ENCODE measurements around the gene OGFR.

The OGFR gene

GRCh38 chr20:62784497-62784896 lies 20.1 kb upstream of the OGFR start:
- DNase-seq: no peak

- no peak for DNase-seq
Measured at GRCh38 chr20:62785393-62785792, 19.2 kb upstream of the OGFR start.

- no peak for DNase-seq
Measured at GRCh38 chr20:62786157-62786556, 18.5 kb upstream of the OGFR start.

- no peak for DNase-seq
Measured at GRCh38 chr20:62787321-62787720, 17.3 kb upstream of the OGFR start.

GRCh38 chr20:62787866-62788265 lies 16.8 kb upstream of the OGFR start:
- DNase-seq: no peak

GRCh38 chr20:62788607-62789006 lies 16.0 kb upstream of the OGFR start:
- no peak for DNase-seq

- no peak for DNase-seq
Measured at GRCh38 chr20:62790075-62790474, 14.6 kb upstream of the OGFR start.

- peak in 12 of 14 donors; percentile 49 to 85 (median 79) for DNase-seq
Measured at GRCh38 chr20:62791301-62792181, 13.1 kb upstream of the OGFR start.

- DNase-seq: no peak
Measured at GRCh38 chr20:62792182-62792939, 12.3 kb upstream of the OGFR start.

- DNase-seq: no peak
Measured at GRCh38 chr20:62792940-62793756, 11.5 kb upstream of the OGFR start.

- DNase-seq: no peak
Measured at GRCh38 chr20:62793757-62794006, 11.0 kb upstream of the OGFR start.

- DNase-seq: peak; percentile 55 to 96 (median 91)
Measured at GRCh38 chr20:62794007-62794724, 10.5 kb upstream of the OGFR start.

- peak in 9 of 14 donors; percentile 20 to 71 (median 45) for DNase-seq
Measured at GRCh38 chr20:62795023-62795761, 9.4 kb upstream of the OGFR start.

- no peak for DNase-seq
Measured at GRCh38 chr20:62796699-62797491, 7.7 kb upstream of the OGFR start.

- DNase-seq: no peak
Measured at GRCh38 chr20:62797671-62798532, 6.7 kb upstream of the OGFR start.

GRCh38 chr20:62799036-62799435 lies 5.6 kb upstream of the OGFR start:
- no peak for DNase-seq

GRCh38 chr20:62799459-62799858 lies 5.2 kb upstream of the OGFR start:
- DNase-seq: no peak

- no peak for DNase-seq
Measured at GRCh38 chr20:62799873-62800272, 4.8 kb upstream of the OGFR start.

GRCh38 chr20:62800314-62801259 lies 4.0 kb upstream of the OGFR start:
- no peak for DNase-seq

Data from C1 segment of cervical spinal cord (tissue), 14 donors.